Activated T-cell treated with anti-CD3 and anti-CD28 coated beads, Interleukin-2, amount 50 U/mL, for 24 hours (primary cell): Measurements from ENCODE around the gene TMOD2.

ENCODE experiments used
- DNase-seq: peaks from one replicate; pipeline ENCODE4 v3.0.0-alpha.2; 2020
- H3K27ac Mint-ChIP-seq: 2 replicates; pipeline ENCODE4 v1.8.0; 2020; ENCODE audit warnings: mild to moderate bottlenecking, mixed read lengths
- H3K27me3 Mint-ChIP-seq: 2 replicates; pipeline ENCODE4 v1.8.0; 2020; ENCODE audit warnings: mixed read lengths
- H3K36me3 Mint-ChIP-seq: 2 replicates; pipeline ENCODE4 v1.8.0; 2020; ENCODE audit warnings: low read depth, mixed read lengths
- H3K4me1 Mint-ChIP-seq: 2 replicates; pipeline ENCODE4 v1.8.0; 2020; ENCODE audit warnings: low read depth, mixed read lengths
- H3K4me3 Mint-ChIP-seq: 2 replicates; pipeline ENCODE4 v1.8.0; 2020; ENCODE audit warnings: mild to moderate bottlenecking, moderate library complexity, mixed read lengths
- H3K9me3 Mint-ChIP-seq: 2 replicates; pipeline ENCODE4 v1.8.0; 2020; ENCODE audit warnings: mixed read lengths

Gene TMOD2

DNA sequence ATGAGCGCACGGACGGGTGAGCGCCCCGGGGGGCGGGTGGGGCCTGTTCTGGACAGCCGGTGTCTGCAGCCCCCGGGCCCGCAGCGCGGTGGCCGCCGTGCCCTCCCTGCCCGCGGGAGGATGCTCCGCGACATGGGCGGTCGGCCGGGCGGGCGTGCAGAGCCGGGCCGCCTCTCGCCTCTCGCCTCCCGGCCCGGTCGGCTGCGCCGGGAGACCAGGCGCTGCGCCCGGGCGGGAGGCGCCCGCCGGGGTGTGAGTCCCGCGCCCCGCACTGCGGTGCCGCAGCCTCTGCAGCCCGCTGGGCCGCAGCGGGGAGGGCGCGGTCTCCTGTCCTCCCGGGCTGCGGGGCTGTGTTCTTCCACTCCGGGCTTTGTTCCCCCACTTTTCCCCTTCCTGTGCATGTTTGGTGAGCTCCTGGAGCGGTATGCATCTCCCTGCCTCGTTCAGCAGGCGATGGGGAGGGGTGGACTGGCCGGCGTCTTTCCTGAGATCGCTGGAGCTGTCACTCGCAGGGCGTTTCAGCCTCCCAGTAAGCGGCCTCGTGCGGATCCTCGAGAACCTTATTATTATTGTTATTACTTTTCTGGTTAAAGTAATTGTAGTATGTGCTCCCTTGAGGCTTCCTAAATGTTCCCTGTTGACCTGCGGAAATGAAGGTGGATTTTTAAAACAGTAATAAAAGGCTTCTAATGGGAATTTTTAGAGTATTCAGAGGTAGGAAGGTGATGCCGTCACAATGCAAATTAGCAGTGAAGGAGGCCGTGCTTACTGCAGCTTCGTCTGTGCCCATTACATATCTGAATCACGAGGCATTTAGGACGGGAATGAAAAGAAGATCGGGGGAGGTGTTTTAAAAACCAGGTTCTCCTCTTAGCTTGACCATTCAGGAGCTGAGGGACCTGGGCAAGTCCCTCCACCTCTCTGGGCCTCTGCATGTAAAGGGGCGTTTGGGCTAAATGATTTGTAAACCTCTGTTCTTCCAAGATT, 593 bp downstream of the TMOD2 start:
- peak; percentile 57 for DNase-seq
- peaks cover 16% of the 10 kb centered on the region for H3K27me3 Mint-ChIP-seq
- H3K4me1 Mint-ChIP-seq: peaks cover 32% of the 10 kb centered on the region
- no peaks in the 10 kb centered on the region for H3K36me3 Mint-ChIP-seq
- no peaks in the 10 kb centered on the region for H3K9me3 Mint-ChIP-seq
- no peak overlapping the region for H3K27ac Mint-ChIP-seq
- peak overlapping the region; percentile 84 for H3K4me3 Mint-ChIP-seq

DNA sequence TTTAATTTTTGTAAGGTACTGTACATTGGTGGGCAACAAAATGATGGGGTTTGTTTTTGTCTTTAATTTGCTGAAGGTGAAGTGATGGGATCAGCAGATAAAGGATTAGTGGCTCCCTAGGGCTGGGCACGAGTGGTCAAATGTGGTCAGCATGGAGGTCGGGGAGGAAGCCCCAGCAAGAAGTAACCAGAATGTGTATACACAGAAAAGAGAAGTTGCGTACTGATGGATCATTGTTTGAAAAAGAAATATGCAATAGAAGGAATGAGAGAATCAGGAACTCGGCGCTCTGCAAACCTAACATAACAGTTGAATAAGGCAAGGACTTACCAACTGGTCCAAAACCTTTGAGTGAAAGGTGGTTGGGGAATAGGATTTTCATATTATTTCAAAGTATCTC, 1.5 kb downstream of the TMOD2 start:
- Mint-ChIP-seq H3K4me1 (peaks cover 32% of the 10 kb centered on the region), H3K36me3 (no peaks in the 10 kb centered on the region), H3K9me3 (no peaks in the 10 kb centered on the region), H3K27me3 (peaks cover 16% of the 10 kb centered on the region), H3K4me3 (peak overlapping the region; percentile 56), H3K27ac (no peak overlapping the region)
- DNase-seq: no peak

DNA sequence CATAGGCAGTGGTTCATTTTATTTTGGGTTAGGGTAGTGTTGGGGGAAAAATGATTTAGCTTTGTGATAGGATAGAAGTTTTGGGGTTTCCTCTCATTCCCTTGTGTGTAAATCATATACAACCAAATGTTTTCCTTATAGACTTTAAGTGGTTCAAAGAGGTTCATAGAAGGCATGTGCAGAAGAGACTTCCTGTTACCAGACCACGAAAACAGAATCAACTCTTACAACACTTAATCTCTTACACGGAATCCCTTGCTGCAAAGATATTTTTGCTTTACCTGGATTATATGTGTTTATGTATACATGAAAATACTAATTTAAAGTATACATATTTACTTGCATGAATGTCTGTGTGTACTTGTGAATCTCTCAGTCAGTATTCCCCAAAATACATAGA, 2.9 kb downstream of the TMOD2 start:
- Mint-ChIP-seq H3K36me3 (no peaks in the 10 kb centered on the region), H3K4me1 (peaks cover 32% of the 10 kb centered on the region), H3K4me3 (no peak overlapping the region), H3K9me3 (no peaks in the 10 kb centered on the region), H3K27ac (no peak overlapping the region), H3K27me3 (peaks cover 16% of the 10 kb centered on the region)
- no peak for DNase-seq

DNA sequence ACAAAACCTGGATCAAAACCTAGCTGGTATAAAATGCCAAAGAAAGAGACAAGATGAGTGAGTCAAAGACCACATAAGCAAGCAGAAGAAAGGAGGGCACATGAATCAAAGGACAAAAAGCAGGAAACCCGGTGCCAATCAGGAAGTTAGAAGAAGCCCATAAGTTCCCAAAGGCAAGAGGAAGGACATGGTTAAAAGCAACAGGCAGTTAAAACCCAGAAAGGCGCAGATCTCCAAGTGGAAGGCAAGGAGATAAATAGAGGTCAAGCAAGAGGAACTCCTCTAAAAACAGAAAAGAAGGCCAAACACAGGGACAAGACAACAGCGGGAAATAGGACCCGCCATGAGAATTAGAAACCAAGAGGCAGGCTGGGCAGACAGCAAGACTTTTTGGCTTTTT, 4.4 kb downstream of the TMOD2 start:
- peaks cover 6% of the 10 kb centered on the region for H3K27me3 Mint-ChIP-seq
- H3K4me1 Mint-ChIP-seq: peaks cover 30% of the 10 kb centered on the region
- H3K36me3 Mint-ChIP-seq: no peaks in the 10 kb centered on the region
- DNase-seq: no peak
- no peaks in the 10 kb centered on the region for H3K9me3 Mint-ChIP-seq
- H3K27ac Mint-ChIP-seq: no peak overlapping the region
- no peak overlapping the region for H3K4me3 Mint-ChIP-seq

DNA sequence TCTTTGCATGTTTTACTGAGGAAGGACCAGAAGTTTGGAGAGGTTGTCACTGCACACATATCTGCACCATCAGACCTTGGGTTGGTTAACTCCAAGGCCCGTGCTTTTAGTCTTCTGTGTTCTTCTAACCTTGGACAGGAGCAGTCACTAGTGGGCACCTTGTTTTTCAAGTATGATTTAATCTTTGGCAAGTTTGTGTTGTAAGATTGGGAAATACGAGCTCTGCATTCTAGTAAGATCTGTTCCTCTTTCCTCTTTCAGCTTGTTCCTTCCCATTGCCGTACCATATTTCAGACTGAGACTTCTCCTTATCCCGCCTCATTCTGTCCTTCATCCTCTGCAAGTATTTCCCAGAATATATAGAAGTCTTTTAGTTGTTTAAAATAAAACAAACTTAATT, 5.1 kb downstream of the TMOD2 start:
- Mint-ChIP-seq H3K4me1 (peaks cover 25% of the 10 kb centered on the region), H3K9me3 (no peaks in the 10 kb centered on the region), H3K27me3 (peaks cover 2% of the 10 kb centered on the region), H3K36me3 (no peaks in the 10 kb centered on the region), H3K4me3 (no peak overlapping the region), H3K27ac (no peak overlapping the region)
- DNase-seq: no peak

DNA sequence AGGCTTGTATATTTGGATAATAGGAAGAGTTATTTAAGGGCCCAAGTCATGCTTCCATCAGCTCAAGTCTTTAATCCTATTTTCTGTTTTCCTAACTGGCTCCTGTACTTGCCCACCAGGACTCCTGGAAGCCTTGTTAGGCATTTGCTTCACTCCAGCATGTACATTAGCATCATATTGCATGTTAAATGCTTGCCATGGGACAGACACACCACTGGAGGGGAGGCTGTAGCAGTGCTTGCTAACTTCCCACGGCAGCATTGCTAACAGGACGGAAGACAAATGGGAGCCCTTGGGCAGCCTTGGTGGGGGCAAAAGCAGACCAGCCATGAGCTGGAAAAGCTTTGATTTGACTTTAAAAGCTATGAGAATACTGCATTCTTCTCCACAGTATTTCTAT, 6.1 kb downstream of the TMOD2 start:
- Mint-ChIP-seq H3K4me1 (peaks cover 20% of the 10 kb centered on the region), H3K9me3 (no peaks in the 10 kb centered on the region), H3K27ac (no peak overlapping the region), H3K4me3 (no peak overlapping the region), H3K27me3 (peaks cover 2% of the 10 kb centered on the region), H3K36me3 (no peaks in the 10 kb centered on the region)
- DNase-seq: no peak

DNA sequence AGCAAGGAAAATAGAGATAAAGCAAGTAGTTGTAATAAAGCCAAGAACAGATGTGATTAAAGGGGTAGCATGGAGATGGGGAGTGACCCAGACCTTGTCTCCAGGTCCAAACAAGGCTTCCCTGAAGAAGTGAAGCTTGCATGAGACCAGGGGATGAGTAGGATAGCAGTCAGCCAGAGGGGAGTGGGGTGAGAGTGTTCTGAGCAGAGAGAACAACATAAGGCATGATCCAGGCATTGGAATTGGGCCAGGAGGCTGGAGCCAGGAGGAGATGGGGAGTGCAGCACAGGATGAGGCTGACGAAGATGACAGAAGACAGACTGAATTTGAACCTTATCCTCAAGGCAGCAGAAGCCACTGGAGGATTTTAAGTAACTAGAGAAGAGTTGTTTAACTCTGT, 7.2 kb downstream of the TMOD2 start:
- H3K4me1 Mint-ChIP-seq: peaks cover 11% of the 10 kb centered on the region

DNA sequence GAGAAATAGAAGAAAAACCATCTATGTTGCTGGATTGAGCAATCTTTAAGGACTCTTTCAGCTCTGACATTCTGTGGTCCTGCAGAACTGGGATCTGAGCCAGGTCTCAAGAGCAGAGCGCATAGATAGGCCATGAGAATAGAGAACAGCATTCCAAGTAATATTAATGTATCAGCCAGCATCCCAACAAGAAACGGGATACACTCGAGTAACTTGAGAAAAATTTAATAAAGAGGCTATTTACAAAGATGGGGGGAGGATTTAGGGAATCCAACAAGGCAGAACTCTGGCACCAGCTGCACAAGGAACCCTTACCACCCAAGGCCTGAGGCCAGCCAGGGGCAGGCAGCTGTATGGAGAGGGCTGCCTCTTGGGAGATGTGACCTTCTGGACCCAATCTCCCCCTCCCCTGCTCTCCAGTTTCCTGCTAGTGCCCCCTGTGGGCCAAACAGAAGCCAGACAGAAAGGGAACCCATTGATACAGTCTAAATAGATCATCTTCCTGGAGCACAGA, 8.2 kb downstream of the TMOD2 start:
- DNase-seq: no peak
- H3K27me3 Mint-ChIP-seq: no peaks in the 10 kb centered on the region
- H3K36me3 Mint-ChIP-seq: no peaks in the 10 kb centered on the region

More for the DNA sequence above, 7.2 kb downstream of the TMOD2 start:
- H3K4me3 Mint-ChIP-seq: no peak overlapping the region
- no peaks in the 10 kb centered on the region for H3K27me3 Mint-ChIP-seq
- no peaks in the 10 kb centered on the region for H3K36me3 Mint-ChIP-seq
- H3K9me3 Mint-ChIP-seq: no peaks in the 10 kb centered on the region
- no peak overlapping the region for H3K27ac Mint-ChIP-seq
- no peak for DNase-seq

DNA sequence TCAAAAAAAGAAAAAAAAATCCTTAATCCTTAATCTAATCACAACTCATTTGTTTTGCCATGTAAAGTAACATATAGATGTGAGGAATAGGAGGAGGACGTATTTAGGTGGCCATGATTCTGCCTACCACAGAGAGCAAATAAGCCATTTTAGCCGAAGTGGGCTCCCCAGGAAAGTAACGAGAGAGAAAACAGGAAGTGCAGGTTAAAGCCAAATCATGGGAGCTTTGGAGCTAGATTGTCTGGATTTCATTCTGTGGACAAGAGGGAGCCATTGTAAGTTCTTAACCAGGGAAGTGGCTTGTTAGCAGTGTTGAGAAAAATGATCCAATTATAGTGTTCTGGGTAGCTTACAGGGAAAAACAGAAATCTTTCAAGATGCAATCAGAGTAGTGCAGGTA, 9.4 kb downstream of the TMOD2 start:
- Mint-ChIP-seq H3K27me3 (no peaks in the 10 kb centered on the region), H3K9me3 (no peaks in the 10 kb centered on the region), H3K4me1 (no peaks in the 10 kb centered on the region), H3K36me3 (no peaks in the 10 kb centered on the region), H3K27ac (no peak overlapping the region), H3K4me3 (no peak overlapping the region)
- no peak for DNase-seq

More for the DNA sequence above, 8.2 kb downstream of the TMOD2 start:
- Mint-ChIP-seq H3K4me1 (peaks cover 5% of the 10 kb centered on the region), H3K27ac (no peak overlapping the region), H3K9me3 (no peaks in the 10 kb centered on the region), H3K4me3 (no peak overlapping the region)

DNA sequence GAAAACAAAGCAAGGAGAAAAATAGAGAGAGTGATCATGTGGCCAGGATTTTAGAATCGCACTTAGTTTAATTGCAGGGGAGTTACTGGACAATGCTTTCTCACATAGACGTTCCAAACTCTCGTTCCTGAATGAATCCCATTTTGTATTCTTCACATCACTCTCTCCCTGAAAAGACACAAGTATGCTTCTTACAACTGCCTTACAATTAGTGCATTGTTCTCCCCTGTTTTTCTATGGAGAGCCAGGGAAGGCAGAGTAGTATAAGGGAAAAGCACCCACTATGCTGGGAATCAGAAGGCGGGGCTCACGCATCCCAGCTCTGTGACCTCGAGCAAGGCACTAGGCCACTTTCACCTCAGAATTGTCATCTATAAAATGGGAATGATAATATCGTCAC, 14.4 kb downstream of the TMOD2 start:
- no peak overlapping the region for H3K27ac Mint-ChIP-seq
- H3K9me3 Mint-ChIP-seq: no peaks in the 10 kb centered on the region
- no peak overlapping the region for H3K4me3 Mint-ChIP-seq
- H3K27me3 Mint-ChIP-seq: no peaks in the 10 kb centered on the region
- H3K36me3 Mint-ChIP-seq: peaks cover 20% of the 10 kb centered on the region
- DNase-seq: no peak
- peaks cover 12% of the 10 kb centered on the region for H3K4me1 Mint-ChIP-seq

DNA sequence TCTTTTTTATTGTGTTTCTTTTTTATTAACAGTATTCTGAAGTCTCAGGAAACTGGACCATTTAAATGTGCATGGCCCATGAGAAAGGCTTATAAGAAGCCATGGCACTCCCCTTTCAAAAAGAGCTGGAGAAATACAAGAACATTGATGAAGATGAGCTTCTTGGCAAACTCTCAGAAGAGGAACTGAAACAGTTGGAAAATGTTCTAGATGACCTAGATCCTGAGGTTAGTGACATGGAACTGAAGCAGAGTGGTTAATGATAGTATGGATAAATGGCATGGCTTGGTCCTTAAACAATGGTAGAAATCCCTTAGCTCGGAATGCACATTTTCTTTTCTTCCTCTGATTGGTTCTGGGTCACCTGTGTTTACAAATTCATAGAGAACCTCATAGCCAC, 14.9 kb downstream of the TMOD2 start:
- H3K4me1 Mint-ChIP-seq: peaks cover 12% of the 10 kb centered on the region
- no peak overlapping the region for H3K27ac Mint-ChIP-seq
- DNase-seq: no peak
- no peaks in the 10 kb centered on the region for H3K27me3 Mint-ChIP-seq
- peaks cover 20% of the 10 kb centered on the region for H3K36me3 Mint-ChIP-seq
- H3K9me3 Mint-ChIP-seq: no peaks in the 10 kb centered on the region
- H3K4me3 Mint-ChIP-seq: no peak overlapping the region

DNA sequence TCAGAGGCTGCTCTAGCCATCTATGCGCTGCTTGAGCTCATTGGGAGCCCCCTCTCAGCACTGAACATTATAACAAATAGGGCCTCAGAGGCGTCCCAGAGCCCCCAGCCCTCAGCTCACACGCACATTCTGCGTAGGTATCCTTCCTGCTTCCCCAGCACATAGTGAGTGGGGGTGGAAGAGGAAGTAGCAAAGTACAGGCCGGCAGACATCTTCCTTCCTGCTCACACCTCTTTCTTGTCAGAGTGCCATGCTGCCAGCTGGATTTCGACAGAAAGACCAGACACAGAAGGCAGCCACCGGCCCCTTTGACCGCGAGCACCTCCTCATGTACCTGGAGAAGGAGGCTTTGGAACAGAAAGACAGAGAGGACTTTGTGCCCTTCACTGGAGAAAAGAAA, 16.6 kb downstream of the TMOD2 start:
- Mint-ChIP-seq H3K36me3 (peaks cover 20% of the 10 kb centered on the region), H3K27me3 (no peaks in the 10 kb centered on the region), H3K9me3 (no peaks in the 10 kb centered on the region), H3K4me1 (peaks cover 12% of the 10 kb centered on the region), H3K4me3 (no peak overlapping the region), H3K27ac (peak overlapping the region; percentile 79)
- peak; percentile 45 for DNase-seq

DNA sequence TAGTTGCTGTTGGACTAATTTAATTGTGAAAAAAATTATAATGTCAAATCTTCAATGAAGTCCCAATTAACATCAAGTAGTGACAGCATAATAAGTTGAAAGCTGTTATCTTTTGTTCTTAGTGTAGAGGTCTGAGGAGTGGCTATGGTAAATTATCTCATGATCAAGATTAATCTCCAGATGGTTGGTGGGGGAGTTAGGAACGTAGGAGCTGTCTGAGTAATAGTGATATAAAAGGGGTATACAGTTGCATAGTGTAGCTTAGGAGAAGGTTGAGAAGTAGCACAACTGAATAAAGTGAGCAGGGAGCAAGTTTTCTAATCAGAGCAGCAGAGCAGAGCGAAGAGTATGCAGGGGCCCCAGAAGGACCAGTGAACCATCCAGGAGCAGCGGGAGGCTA, 19.5 kb downstream of the TMOD2 start:
- no peaks in the 10 kb centered on the region for H3K9me3 Mint-ChIP-seq
- no peaks in the 10 kb centered on the region for H3K27me3 Mint-ChIP-seq
- H3K27ac Mint-ChIP-seq: no peak overlapping the region
- DNase-seq: no peak
- peaks cover 35% of the 10 kb centered on the region for H3K36me3 Mint-ChIP-seq
- H3K4me3 Mint-ChIP-seq: no peak overlapping the region
- peaks cover 12% of the 10 kb centered on the region for H3K4me1 Mint-ChIP-seq

DNA sequence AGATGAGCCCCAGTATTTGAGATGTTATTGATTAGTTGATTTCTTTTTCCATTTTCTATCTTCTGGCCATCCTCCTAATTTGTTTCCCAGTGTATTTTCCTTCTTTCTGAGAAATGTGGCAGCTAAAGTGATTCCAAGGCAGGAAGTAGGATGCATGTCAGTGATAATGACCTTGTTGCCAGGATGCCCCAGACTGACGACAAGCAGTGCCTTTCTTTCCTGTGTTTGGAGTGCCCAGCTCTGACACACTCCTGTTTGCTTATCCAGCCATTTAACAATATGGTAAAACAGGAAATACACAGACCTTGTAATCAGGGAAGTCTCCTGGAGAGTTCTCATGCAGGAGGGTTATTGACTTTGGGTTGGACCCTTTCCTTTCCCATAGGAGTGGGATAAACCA, 20.4 kb downstream of the TMOD2 start:
- Mint-ChIP-seq H3K9me3 (no peaks in the 10 kb centered on the region), H3K36me3 (peaks cover 38% of the 10 kb centered on the region)

DNA sequence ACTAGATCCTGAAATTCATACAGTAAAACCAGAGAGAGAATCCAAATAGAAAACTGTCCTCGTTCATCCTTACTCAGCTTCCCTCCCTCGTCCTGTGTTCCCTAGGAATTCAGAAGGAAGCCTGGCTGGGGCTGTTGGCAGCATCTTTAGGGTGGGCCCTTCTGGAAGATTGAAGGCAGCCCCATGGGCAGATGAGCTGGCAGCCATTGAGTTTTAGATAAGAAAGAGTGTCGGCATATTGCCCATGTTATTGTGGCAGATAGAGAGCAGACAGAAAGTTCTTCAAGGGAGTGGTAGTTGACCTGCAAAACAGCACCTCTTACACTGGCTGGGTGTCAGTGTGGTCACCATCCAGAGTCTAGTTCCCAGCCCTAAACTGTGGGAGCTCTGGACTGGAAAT, 23.5 kb downstream of the TMOD2 start:
- Mint-ChIP-seq H3K36me3 (peaks cover 34% of the 10 kb centered on the region), H3K27me3 (no peaks in the 10 kb centered on the region), H3K4me1 (peaks cover 6% of the 10 kb centered on the region), H3K9me3 (no peaks in the 10 kb centered on the region), H3K4me3 (no peak overlapping the region), H3K27ac (no peak overlapping the region)
- no peak for DNase-seq

More for the DNA sequence above, 20.4 kb downstream of the TMOD2 start:
- Mint-ChIP-seq H3K27me3 (no peaks in the 10 kb centered on the region), H3K27ac (no peak overlapping the region), H3K4me1 (peaks cover 18% of the 10 kb centered on the region), H3K4me3 (no peak overlapping the region)
- no peak for DNase-seq
